Astrocyte (in vitro differentiated cells and primary cell): ENCODE results near the gene DQX1.
A peak's percentile ranks its signal among the peaks of the same experiment; 100 is the strongest.

Source experiments
- EZH2 ChIP-seq: IDR thresholded peaks from 2 replicates; pipeline ENCODE4 v1.6.1; 2012; ENCODE audit warnings: mild to moderate bottlenecking, low read length, inconsistent platforms; ENCODE audit not compliant: insufficient read depth
- TF ChIP-seq, protein P1 (sequence below): IDR thresholded peaks from 2 replicates; pipeline ENCODE4 v1.5.1; 2011; ENCODE audit warnings: low read depth, mild to moderate bottlenecking, inconsistent platforms, low read length, moderate library complexity; ENCODE audit not compliant: insufficient read depth

- TF ChIP-seq, protein P1, sequence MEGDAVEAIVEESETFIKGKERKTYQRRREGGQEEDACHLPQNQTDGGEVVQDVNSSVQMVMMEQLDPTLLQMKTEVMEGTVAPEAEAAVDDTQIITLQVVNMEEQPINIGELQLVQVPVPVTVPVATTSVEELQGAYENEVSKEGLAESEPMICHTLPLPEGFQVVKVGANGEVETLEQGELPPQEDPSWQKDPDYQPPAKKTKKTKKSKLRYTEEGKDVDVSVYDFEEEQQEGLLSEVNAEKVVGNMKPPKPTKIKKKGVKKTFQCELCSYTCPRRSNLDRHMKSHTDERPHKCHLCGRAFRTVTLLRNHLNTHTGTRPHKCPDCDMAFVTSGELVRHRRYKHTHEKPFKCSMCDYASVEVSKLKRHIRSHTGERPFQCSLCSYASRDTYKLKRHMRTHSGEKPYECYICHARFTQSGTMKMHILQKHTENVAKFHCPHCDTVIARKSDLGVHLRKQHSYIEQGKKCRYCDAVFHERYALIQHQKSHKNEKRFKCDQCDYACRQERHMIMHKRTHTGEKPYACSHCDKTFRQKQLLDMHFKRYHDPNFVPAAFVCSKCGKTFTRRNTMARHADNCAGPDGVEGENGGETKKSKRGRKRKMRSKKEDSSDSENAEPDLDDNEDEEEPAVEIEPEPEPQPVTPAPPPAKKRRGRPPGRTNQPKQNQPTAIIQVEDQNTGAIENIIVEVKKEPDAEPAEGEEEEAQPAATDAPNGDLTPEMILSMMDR = no peak
- TF ChIP-seq EZH2 = peak; percentile 78
Measured at GRCh38 chr2:74513605-74514367, 12.2 kb downstream of the DQX1 start.
